Astrocyte of the cerebellum (primary cell): Measurements from ENCODE around the gene COMMD4.
"Not testable (repeated sequence)": the region's sequence is repeated elsewhere in the genome, so short reads cannot be mapped to it uniquely, and the experiment has no call there.

ENCODE experiments used
- DNase-seq: peaks from one replicate; pipeline ENCODE4 v3.0.0-alpha.2; 2011; ENCODE audit warnings: low read depth
- H3K4me3 ChIP-seq: 2 replicates; pipeline ENCODE4 v1.5.1; 2011; ENCODE audit warnings: mild to moderate bottlenecking, low read depth, low read length, moderate library complexity
- CTCF ChIP-seq: IDR thresholded peaks from 2 replicates; pipeline ENCODE4 v1.5.1; 2012; ENCODE audit warnings: low read length, low read depth, moderate library complexity, mild to moderate bottlenecking; ENCODE audit errors: missing control alignments
- in situ Hi-C: cut with HindIII; loops from 2 replicates; pipeline ENCODE4 v1.10.0; 2017; ENCODE audit warnings: low sequenced_read_pairs

COMMD4 gene

GRCh38 chr15:75380773-75381172 lies 44.9 kb downstream of the COMMD4 start:
- DNase-seq = no peak
- TF ChIP-seq CTCF = no peak
- in situ Hi-C loops = loop anchor here (5.0 kb wide), 1 partner anchor 37 kb away; no protein-coding TSS in a partner anchor
- H3K4me3 ChIP-seq = no peak overlapping the region

GRCh38 chr15:75383986-75384385 lies 48.1 kb downstream of the COMMD4 start:
- in situ Hi-C loops = loop anchor here (5.0 kb wide), 1 partner anchor 33 kb away; no protein-coding TSS in a partner anchor
- DNase-seq, H3K4me3 ChIP-seq: not testable (repeated sequence)
